NCI-H510A treated with DMSO at 0.1 percent for 48 hours (cell line): Measurements from ENCODE around the gene EXOSC2.

Experiments used
- DNase-seq: peaks from one replicate; lab custom pipeline; 2025; lab: John Stamatoyannopoulos, UW

Gene EXOSC2

DNA sequence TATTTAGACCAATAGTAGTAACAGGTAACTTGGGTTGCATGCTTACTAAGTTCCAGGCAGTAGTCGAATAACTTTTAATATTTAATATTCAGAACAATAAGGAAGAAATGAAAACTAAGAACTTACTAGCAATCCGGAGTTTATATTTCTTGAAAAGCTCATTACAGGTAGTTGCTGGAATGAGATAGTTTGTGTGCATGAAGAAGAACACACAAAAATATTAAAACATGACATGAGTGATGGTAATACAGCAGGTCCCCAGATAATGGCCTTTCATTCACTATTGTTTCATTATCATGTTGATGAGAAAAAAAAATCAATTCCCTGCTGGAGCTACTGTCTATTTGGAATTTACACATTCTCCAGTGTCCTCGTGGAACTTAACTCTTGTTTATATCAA is 44.7 kb downstream of the EXOSC2 start:
- DNase-seq, result no peak

- no peak for DNase-seq
Observed at GRCh38 chr9:130739081-130739480, 45.5 kb downstream of the EXOSC2 start.

- DNase-seq, result no peak
Observed at GRCh38 chr9:130740218-130741023, 46.8 kb downstream of the EXOSC2 start.

DNA sequence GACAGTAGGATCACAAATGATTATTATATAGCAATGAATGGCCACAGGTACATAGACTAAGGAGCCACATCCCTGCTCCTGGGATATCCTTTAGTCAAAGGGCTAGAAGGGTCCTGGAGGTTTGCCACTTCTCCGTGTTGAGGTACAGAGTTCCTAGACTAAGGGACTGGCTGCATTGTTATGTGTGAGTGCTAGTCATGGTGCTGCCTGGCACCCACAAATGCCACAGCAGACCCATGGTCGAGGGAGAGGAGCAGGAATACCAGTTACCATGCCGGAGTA is 47.4 kb downstream of the EXOSC2 start:
- no peak for DNase-seq

GRCh38 chr9:130741831-130742449 is 48.4 kb downstream of the EXOSC2 start:
- DNase-seq, result no peak

DNA sequence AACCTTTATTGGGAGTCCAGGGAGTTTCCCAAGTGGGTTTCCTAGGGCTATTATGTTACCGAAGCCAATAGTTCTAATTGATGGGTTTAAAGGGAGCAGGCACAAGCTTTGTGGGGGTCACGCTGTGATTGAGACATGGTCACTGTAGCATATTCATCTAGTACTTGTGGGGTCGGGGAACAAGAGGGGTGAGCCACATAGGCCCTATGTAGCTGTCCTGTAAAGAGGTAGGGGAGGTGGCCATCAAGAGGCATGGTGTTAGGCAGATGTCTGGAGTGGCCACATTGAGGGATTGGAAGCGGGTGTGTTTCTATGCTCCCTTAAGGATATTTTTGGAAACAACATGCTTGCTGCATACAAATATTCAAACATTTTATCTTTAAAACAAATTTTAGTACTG is 50.1 kb downstream of the EXOSC2 start:
- DNase-seq, result no peak

DNA sequence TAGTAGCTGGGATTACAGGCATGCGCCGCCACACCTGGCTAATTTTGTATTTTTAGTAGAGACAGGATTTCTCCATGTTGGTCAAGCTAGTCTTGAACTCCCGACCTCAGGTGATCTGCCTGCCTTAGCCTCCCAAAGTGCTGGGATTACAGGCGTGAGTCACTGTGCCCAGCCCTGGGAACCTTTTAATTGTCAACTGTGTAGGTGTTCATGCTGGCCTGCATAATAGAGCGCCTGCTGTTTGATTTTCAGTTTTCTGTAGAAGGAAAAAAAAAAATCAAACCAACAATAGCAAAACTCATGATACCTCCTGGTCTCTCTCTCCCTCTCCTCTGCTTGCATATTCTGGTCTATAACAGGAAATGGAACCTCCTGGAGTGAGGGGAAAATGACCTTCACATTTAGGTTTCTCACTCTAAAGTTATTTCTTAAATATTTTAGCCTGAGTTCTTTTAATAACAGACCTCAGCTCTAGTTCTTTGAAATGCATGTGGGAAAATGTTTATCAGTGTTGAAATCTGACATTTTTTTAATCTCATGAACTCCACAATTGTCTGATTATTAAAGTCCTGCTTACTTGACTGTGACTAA is 51.7 kb downstream of the EXOSC2 start:
- DNase-seq, result no peak

- no peak for DNase-seq
Observed at GRCh38 chr9:130745829-130746228, 52.2 kb downstream of the EXOSC2 start.

DNA sequence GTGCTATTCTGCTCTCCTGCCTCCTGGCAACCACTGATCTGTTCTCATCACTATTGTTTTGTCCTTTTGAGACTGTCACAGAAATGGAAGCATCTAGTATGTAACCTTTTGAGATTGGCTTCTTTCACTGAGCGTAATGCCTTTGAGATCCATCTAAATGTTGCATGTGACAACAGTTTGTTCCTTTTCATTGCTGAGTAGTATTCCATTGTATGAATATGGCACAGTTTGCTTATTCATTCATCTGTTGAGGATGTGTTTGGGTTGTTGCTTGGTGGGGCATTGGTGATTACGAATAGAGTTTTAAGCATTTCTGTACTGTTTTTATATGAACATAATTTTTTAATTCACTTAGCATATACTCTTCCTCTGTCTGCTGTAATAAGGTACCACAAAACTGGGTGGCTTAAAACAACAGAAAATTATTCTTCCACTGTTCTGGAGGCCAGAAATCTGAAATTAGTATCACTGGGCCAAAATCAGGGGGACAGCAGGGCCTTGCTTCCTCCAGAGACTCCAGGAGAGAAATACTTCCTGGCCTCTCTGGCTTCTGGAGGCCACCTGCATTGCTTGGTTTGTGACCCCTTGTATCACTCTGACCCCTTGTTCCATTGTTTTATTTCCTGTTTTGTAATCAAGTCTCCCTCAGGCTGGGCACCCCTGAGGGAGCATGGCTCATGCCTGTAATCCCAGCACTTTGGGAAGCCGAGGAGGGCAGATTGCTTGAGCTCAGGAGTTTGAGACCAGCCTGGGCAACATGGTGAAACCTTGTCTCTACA is 53.0 kb downstream of the EXOSC2 start:
- no peak for DNase-seq

DNA sequence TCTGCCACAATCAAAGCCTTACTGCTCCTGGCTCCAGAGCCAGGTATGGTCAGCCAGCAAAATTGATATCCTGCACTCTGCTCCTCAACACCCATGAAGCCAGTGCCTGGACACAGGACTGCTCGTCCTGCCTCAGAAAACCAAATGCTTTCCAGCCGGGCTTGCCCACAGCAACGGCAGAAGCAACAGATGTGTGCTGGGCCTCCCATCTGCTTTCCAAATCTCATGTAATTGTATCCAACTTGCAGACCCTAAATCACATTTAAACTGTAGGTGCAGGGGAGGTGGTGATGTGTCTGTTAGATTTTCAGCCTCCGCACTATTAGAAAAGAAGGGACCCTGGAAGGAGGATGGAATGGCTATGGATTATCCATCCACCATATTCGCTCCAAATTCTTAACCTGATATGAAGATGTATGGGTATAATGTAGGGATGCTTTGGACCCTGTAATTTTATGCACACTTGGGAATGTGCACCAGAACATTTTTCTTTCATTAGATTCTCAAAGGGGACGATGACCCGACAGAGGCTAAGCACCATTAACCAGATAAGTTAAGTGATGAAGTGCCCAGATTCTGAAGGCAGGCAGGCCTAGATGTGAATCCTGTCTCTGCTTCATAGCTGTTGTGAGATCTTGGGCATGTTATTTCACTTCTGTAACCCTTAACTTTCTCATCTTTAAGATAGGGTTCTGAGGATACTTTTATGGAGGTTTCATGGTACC is 58.2 kb downstream of the EXOSC2 start:
- DNase-seq, result no peak
